Naive thymus-derived CD8-positive, alpha-beta T cell (primary cell): ENCODE results near the gene SPRED2. TPM values are rescaled to one million over a fixed set of nuclear protein-coding genes. Genes with fewer than 3 reads are reported as not detected.

Experiments used
- ATAC-seq, 2 donors: fragments of 150-1000 bp; cut with Tn5 transposase in 1 of 2; sonication (Bioruptor Pico), chemical (Tn5 transposase) in 1 of 2; 1 replicate in 1 of 2; 2 replicates in 1 of 2; pipeline ENCODE4 v1.10.0; 2021; ENCODE audit warnings: mild to moderate bottlenecking in 2 of 2, moderate library complexity in 2 of 2
- POLR2A ChIA-PET: fragments of 350-600 bp; sonication (Branson Sonifier 250); formaldehyde crosslinking; loops from one replicate; lab custom pipeline; 2021; ENCODE audit warnings: antibody characterized with exemption; lab: Charles Lee
- DNase-seq, 10 donors: peaks; one replicate each; pipeline versions ENCODE4 v3.0.0 to v3.0.0-alpha.2; 2020 to 2022
- H3K27ac Mint-ChIP-seq, 10 donors: one replicate each; pipeline ENCODE4 v1.8.0; 2020 to 2022; ENCODE audit warnings: mild to moderate bottlenecking in 10 of 10, mixed read lengths in 10 of 10, moderate library complexity in 4 of 10, inconsistent platforms in 1 of 10
- H3K27me3 Mint-ChIP-seq, 5 donors: one replicate each; pipeline ENCODE4 v1.8.0; 2021 to 2022; ENCODE audit warnings: mixed read lengths in 5 of 5
- H3K36me3 Mint-ChIP-seq, 3 donors: one replicate each; pipeline ENCODE4 v1.8.0; 2020 to 2022; ENCODE audit warnings: mixed read lengths in 3 of 3, mild to moderate bottlenecking in 2 of 3, inconsistent platforms in 1 of 3
- H3K4me1 Mint-ChIP-seq, 4 donors: one replicate each; pipeline ENCODE4 v1.8.0; 2021 to 2022; ENCODE audit warnings: mixed read lengths in 4 of 4
- H3K4me3 Mint-ChIP-seq, 10 donors: one replicate each; pipeline ENCODE4 v1.8.0; 2020 to 2022; ENCODE audit warnings: mild to moderate bottlenecking in 10 of 10, mixed read lengths in 10 of 10, moderate library complexity in 6 of 10, inconsistent platforms in 1 of 10
- H3K9me3 Mint-ChIP-seq, 9 donors: one replicate each; pipeline ENCODE4 v1.8.0; 2020 to 2022; ENCODE audit warnings: mixed read lengths in 9 of 9, mild to moderate bottlenecking in 3 of 9, inconsistent platforms in 1 of 9, moderate library complexity in 1 of 9
- polyA plus RNA-seq, 3 donors: library from polyadenylated mRNA; unstranded; fragments of 300-500 nt; fragmentation: Illumina TruSeq; gene quantifications; one replicate each; pipeline ENCODE4 v1.2.3, GENCODE V29; 2021
- total RNA-seq, 8 experiments: library from RNA in 2 of 8; stranded (reverse) in 2 of 8; gene quantifications; one replicate each; pipeline ENCODE4 v1.2.3 and lab custom pipeline; 2021 to 2026

SPRED2 gene
- total and polyA plus RNA-seq, 5 experiments from 2014 or later = 0.17 to 0.57 (median 0.28) TPM; not detected in 1

- POLR2A ChIA-PET = interaction anchor here (0.7 kb wide), 1 partner anchor 36 kb away, joined by 3 read pairs; no protein-coding TSS in a partner anchor
- peaks cover 26 to 70% (median 50%) of the 10 kb centered on the region in 5 donors for H3K27me3 Mint-ChIP-seq
- H3K4me1 Mint-ChIP-seq = peaks cover 6 to 22% (median 14%) of the 10 kb centered on the region in 4 donors
- peak overlapping the region in 6 of 10 donors; percentile 88 to 96 (median 92) for H3K4me3 Mint-ChIP-seq
- no peak overlapping the region for H3K27ac Mint-ChIP-seq
- ATAC-seq = no peak
- no peak for DNase-seq
- peaks cover 0 to 4% (median 0%) of the 10 kb centered on the region in 3 donors for H3K36me3 Mint-ChIP-seq
- peaks cover 0 to 3% (median 0%) of the 10 kb centered on the region in 9 donors for H3K9me3 Mint-ChIP-seq
Observed at GRCh38 chr2:65437392-65438135, 5.2 kb upstream of the SPRED2 start.

GRCh38 chr2:65436824-65437221 lies 4.4 kb upstream of the SPRED2 start:
- Mint-ChIP-seq H3K9me3 (peaks cover 0 to 3% (median 0%) of the 10 kb centered on the region in 9 donors), H3K27ac (peak overlapping the region in 1 of 10 donors; percentile 46), H3K4me3 (peak overlapping the region; percentile 83 to 96 (median 91)), H3K27me3 (peaks cover 25 to 64% (median 48%) of the 10 kb centered on the region in 5 donors), H3K4me1 (peaks cover 8 to 25% (median 16%) of the 10 kb centered on the region in 4 donors), H3K36me3 (peaks cover 0 to 4% (median 0%) of the 10 kb centered on the region in 3 donors)
- DNase-seq = no peak
- POLR2A ChIA-PET = interaction anchor here (0.6 kb wide), 1 partner anchor 23 kb away, joined by 3 read pairs; no protein-coding TSS in a partner anchor
- ATAC-seq = peak; percentile 9 to 17

GRCh38 chr2:65436169-65436823 lies 3.9 kb upstream of the SPRED2 start:
- Mint-ChIP-seq H3K27ac (peak overlapping the region in 3 of 10 donors; percentile 46 to 51 (median 46)), H3K27me3 (peaks cover 24 to 59% (median 45%) of the 10 kb centered on the region in 5 donors), H3K4me3 (peak overlapping the region; percentile 83 to 96 (median 91)), H3K9me3 (peaks cover 0 to 3% (median 0%) of the 10 kb centered on the region in 9 donors), H3K4me1 (peaks cover 8 to 25% (median 16%) of the 10 kb centered on the region in 4 donors), H3K36me3 (peaks cover 0 to 4% (median 0%) of the 10 kb centered on the region in 3 donors)
- DNase-seq (peak in 5 of 10 donors; percentile 8 to 23 (median 18)), ATAC-seq (peak; percentile 9 to 10)
- POLR2A ChIA-PET = interaction anchor here (0.6 kb wide), 1 partner anchor 23 kb away, joined by 3 read pairs; no protein-coding TSS in a partner anchor

GRCh38 chr2:65435625-65436168 lies 3.3 kb upstream of the SPRED2 start:
- H3K27me3 Mint-ChIP-seq = peaks cover 24 to 59% (median 46%) of the 10 kb centered on the region in 5 donors
- peaks cover 0 to 3% (median 0%) of the 10 kb centered on the region in 9 donors for H3K9me3 Mint-ChIP-seq
- DNase-seq (peak in 3 of 10 donors; percentile 9 to 19 (median 17)), ATAC-seq (no peak)
- POLR2A ChIA-PET = no interaction called here
- peak overlapping the region; percentile 53 to 96 (median 90) for H3K4me3 Mint-ChIP-seq
- H3K27ac Mint-ChIP-seq = no peak overlapping the region
- H3K4me1 Mint-ChIP-seq = peaks cover 9 to 26% (median 16%) of the 10 kb centered on the region in 4 donors
- H3K36me3 Mint-ChIP-seq = peaks cover 0 to 4% (median 0%) of the 10 kb centered on the region in 3 donors

- Mint-ChIP-seq H3K4me1 (peaks cover 14 to 30% (median 17%) of the 10 kb centered on the region in 4 donors), H3K9me3 (peaks cover 0 to 3% (median 0%) of the 10 kb centered on the region in 9 donors), H3K27me3 (peaks cover 22 to 64% (median 47%) of the 10 kb centered on the region in 5 donors), H3K27ac (peak overlapping the region in 1 of 10 donors; percentile 9), H3K36me3 (peaks cover 0 to 4% (median 0%) of the 10 kb centered on the region in 3 donors), H3K4me3 (peak overlapping the region in 9 of 10 donors; percentile 12 to 88 (median 61))
- no peak for DNase-seq
- POLR2A ChIA-PET = no interaction called here
- ATAC-seq = no peak
Observed at GRCh38 chr2:65434592-65435241, 2.3 kb upstream of the SPRED2 start.

GRCh38 chr2:65431421-65432226 lies 775 bp downstream of the SPRED2 start:
- Mint-ChIP-seq H3K27ac (peak overlapping the region in 6 of 10 donors; percentile 22 to 75 (median 63)), H3K27me3 (peaks cover 20 to 42% (median 32%) of the 10 kb centered on the region in 5 donors), H3K36me3 (peaks cover 0 to 4% (median 0%) of the 10 kb centered on the region in 3 donors), H3K9me3 (peaks cover 0 to 3% (median 0%) of the 10 kb centered on the region in 9 donors), H3K4me1 (peaks cover 10 to 26% (median 13%) of the 10 kb centered on the region in 4 donors), H3K4me3 (peak overlapping the region; percentile 83 to 93 (median 90))
- DNase-seq (peak in 9 of 10 donors; percentile 23 to 70 (median 46)), ATAC-seq (peak; percentile 49 to 56)
- POLR2A ChIA-PET = interaction anchor here (0.5 to 1.5 kb wide), 2 partner anchors 202 to 301 kb away, joined by 3 read pairs; partner anchors contain the start of gene RAB1A

GRCh38 chr2:65430603-65431420 lies 1.6 kb downstream of the SPRED2 start:
- POLR2A ChIA-PET = no interaction called here

GRCh38 chr2:65429786-65430602 lies 2.4 kb downstream of the SPRED2 start:
- Mint-ChIP-seq H3K36me3 (no peaks in the 10 kb centered on the region), H3K27me3 (peaks cover 12 to 32% (median 24%) of the 10 kb centered on the region in 5 donors), H3K4me3 (peak overlapping the region; percentile 79 to 93 (median 89)), H3K9me3 (peaks cover 0 to 3% (median 0%) of the 10 kb centered on the region in 9 donors), H3K4me1 (peaks cover 3 to 12% (median 9%) of the 10 kb centered on the region in 4 donors), H3K27ac (peak overlapping the region in 3 of 10 donors; percentile 34 to 37 (median 35))
- peak in 1 of 2 donors; percentile 52 for ATAC-seq
- POLR2A ChIA-PET = interaction anchor here (0.6 kb wide), 1 partner anchor 15 kb away, joined by 3 read pairs; no protein-coding TSS in a partner anchor
- DNase-seq = no peak

More at GRCh38 chr2:65430603-65431420, 1.6 kb downstream of the SPRED2 start:
- H3K4me1 Mint-ChIP-seq = peaks cover 8 to 18% (median 10%) of the 10 kb centered on the region in 4 donors
- peaks cover 16 to 37% (median 29%) of the 10 kb centered on the region in 5 donors for H3K27me3 Mint-ChIP-seq
- no peaks in the 10 kb centered on the region for H3K36me3 Mint-ChIP-seq
- peak overlapping the region; percentile 83 to 93 (median 90) for H3K4me3 Mint-ChIP-seq
- H3K27ac Mint-ChIP-seq = peak overlapping the region in 5 of 10 donors; percentile 25 to 62 (median 37)
- DNase-seq = peak; percentile 41 to 82 (median 60)
- ATAC-seq = peak; percentile 59 to 81
- peaks cover 0 to 3% (median 0%) of the 10 kb centered on the region in 9 donors for H3K9me3 Mint-ChIP-seq

- Mint-ChIP-seq H3K4me3 (no peak overlapping the region), H3K4me1 (peaks cover 0 to 9% (median 6%) of the 10 kb centered on the region in 4 donors), H3K36me3 (no peaks in the 10 kb centered on the region), H3K27ac (no peak overlapping the region), H3K9me3 (no peaks in the 10 kb centered on the region), H3K27me3 (peaks cover 5 to 18% (median 11%) of the 10 kb centered on the region in 5 donors)
- DNase-seq (no peak), ATAC-seq (no peak)
- POLR2A ChIA-PET = no interaction called here
Observed at GRCh38 chr2:65427532-65427931, 4.9 kb downstream of the SPRED2 start.
